Right cardiac atrium (tissue), 5 donors: ENCODE results near the gene CHI3L1. TPM values are rescaled to one million over a fixed set of nuclear protein-coding genes. Genes with fewer than 3 reads are reported as not detected.
A peak's percentile ranks its signal among the peaks of the same experiment; 100 is the strongest.

ENCODE experiments used
- ATAC-seq, 2 donors: fragments of 200-7000 bp; cut with Tn5 transposase; one replicate each; pipeline versions ENCODE4 v1.8.0 to v1.9.1; 2020; ENCODE audit warnings: moderate library complexity in 2 of 2, mild to moderate bottlenecking in 1 of 2
- DNase-seq, 3 donors: peaks; one replicate each; pipeline ENCODE4 v3.0.0-alpha.2; 2020
- H3K27ac ChIP-seq: one replicate; pipeline ENCODE4 v1.5.1; 2013; ENCODE audit warnings: mild to moderate bottlenecking, low read length, control low read depth, moderate library complexity
- H3K27me3 ChIP-seq: one replicate; pipeline ENCODE4 v1.6.1; 2013; ENCODE audit not compliant: control insufficient read depth, insufficient read depth
- H3K4me1 ChIP-seq: one replicate; pipeline ENCODE4 v1.6.1; 2013; ENCODE audit warnings: low read length; ENCODE audit not compliant: control insufficient read depth, insufficient read depth
- H3K4me3 ChIP-seq: one replicate; pipeline ENCODE4 v1.5.1; 2013; ENCODE audit warnings: low read length, control low read depth
- H3K9me3 ChIP-seq: one replicate; pipeline ENCODE4 v1.6.1; 2013; ENCODE audit warnings: low read length; ENCODE audit not compliant: control insufficient read depth
- WGBS: extraction: QIAGEN DNeasy Blood & Tissue Kit; methylation state at CpG from one replicate; pipeline ENCODE4 v1.1.7; 2013; 5-methylcytosine and 5-hydroxymethylcytosine counted together
- intact Hi-C, 4 donors: fragments of 100-400 bp; cut with DNase I; formaldehyde crosslinking; loops; one replicate each; pipeline versions ENCODE4 v1.11.0 to v1.14.0; 2022 to 2023
- polyA plus RNA-seq: library from polyadenylated mRNA; stranded (reverse); fragments of 200-250 nt; gene quantifications from one replicate; pipeline ENCODE4 v1.2.3, GENCODE V29; 2013
- total RNA-seq, 4 donors: library from RNA; stranded (reverse); fragmentation: NEBNext Ultra II Directional; extraction: Animal tissue kit (Norgen Biotek cat#: 25700); gene quantifications; one replicate each; pipeline ENCODE4 v1.2.1, GENCODE V29; 2021
- donor health status: healthy with polysubstance abuse.
- donor health status: DM: no; HTN: yes; CAD: no.
- donor health status: DM: no; HTN: no; CAD: no.
- donor health status: DM: no; HTN: yes; CAD: no; lungs with severe emphysema.
- donor health status: DM: yes; HTN: yes; CAD: no.

The CHI3L1 gene
- total and polyA plus RNA-seq, 5 donors, result 1.1 to 4.9 (median 1.7) TPM; not detected in 1

- WGBS, result 66% methylated on average over 1 of the region's 1 CpG
- H3K27me3 ChIP-seq, result no peaks in the 10 kb centered on the region
- H3K9me3 ChIP-seq, result no peaks in the 10 kb centered on the region
- intact Hi-C loops, result no loop called here
- no peak overlapping the region for H3K27ac ChIP-seq
- ATAC-seq (no peak), DNase-seq (no peak)
- no peak overlapping the region for H3K4me3 ChIP-seq
- peaks cover 9% of the 10 kb centered on the region for H3K4me1 ChIP-seq
Observed at GRCh38 chr1:203156280-203156679, 30.2 kb downstream of the CHI3L1 start.

DNA sequence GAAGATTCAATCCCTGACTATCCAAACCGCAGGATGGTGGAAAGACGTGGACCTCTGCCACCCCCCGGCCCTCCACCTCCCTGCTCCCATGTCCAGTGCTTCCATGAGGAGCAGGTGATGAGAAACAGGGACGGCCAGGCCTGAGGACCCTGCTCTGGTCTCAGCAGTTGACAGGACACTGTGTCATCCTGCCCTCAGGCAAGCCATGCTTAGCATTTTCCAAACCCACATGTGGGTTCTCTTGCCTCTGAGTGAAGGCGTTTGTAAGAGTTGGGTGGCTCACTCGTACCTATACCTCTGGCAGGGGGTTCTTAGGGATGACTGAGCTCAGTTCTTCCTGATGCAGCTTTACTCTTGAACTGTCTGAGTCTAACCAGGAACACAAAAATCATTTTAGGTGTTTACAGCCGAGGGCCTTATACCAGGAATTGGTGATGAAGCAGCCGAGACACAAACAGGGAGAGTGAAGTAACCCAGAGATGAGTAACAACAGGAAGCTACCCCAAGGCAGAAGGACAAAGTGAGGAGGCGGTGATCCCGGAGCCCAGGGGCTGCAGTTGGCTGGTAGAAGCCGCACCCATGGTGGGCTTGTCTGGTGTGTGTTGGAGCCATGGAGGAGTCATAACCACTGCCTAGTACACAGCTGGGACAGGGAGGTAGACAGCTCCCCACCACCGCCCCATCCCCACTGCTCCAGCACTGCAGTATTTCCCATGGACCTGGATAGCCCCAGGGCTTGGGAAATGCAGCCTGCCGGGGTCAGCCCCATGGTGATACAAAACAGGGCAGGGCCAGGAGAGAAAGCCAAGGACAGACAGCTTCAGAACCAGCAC is 32.3 kb downstream of the CHI3L1 start:
- H3K4me1 ChIP-seq, result peaks cover 12% of the 10 kb centered on the region
- no peaks in the 10 kb centered on the region for H3K9me3 ChIP-seq
- ATAC-seq (peak; percentile 7 to 13), DNase-seq (no peak)
- 62% methylated on average over 13 of the region's 13 CpGs for WGBS
- no peak overlapping the region for H3K4me3 ChIP-seq
- intact Hi-C loops, result no loop called here
- H3K27ac ChIP-seq, result no peak overlapping the region
- H3K27me3 ChIP-seq, result no peaks in the 10 kb centered on the region

DNA sequence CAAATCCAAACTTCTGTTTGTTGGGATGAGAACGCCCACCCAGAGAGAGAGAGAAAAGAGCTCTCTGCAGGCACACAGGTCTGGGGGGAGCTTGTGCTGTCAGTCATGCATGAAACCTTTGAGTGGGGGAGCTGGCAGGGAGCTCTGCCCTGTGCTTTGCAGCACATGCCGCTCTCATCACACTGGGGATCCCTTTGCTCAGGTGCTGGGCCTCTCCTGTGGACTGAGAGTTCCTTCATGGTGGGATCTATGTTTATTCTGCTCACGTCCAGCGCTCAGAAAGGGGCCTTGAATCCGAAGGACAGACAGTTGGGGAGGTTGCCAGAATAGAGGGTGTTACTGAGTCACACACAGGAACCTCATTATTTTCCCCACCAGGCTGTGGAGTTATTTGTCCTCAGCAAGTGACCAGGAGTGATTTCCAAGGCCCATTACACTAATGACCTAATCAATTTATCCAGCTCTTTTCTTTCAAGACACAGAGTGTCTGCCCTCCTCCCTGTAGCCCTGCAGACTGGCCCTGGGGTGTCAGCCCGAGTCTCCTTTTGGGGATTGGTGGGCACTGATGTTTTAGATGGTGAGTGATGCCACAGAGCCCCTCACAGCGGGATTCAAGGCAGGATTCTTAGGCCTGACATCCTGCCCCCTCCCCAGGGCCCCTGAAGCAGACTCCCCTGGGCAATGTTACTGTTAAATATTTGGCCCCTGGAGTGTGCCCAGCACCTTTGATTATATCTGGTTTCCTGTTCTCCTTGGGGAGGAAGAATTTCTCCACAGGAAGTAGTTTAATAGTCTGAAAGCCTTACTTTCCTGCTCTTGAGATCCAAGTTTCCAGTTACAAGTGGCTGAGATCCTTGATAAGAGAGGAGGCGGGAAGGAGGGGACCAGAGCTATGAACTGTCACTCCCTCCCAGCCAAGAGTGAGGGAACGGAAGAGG is 33.2 kb downstream of the CHI3L1 start:
- H3K4me3 ChIP-seq, result no peak overlapping the region
- no peaks in the 10 kb centered on the region for H3K9me3 ChIP-seq
- intact Hi-C loops, result no loop called here
- peaks cover 12% of the 10 kb centered on the region for H3K4me1 ChIP-seq
- WGBS, result 56% methylated on average over 9 of the region's 9 CpGs
- ATAC-seq (peak in 1 of 2 donors; percentile 23), DNase-seq (no peak)
- H3K27ac ChIP-seq, result no peak overlapping the region
- no peaks in the 10 kb centered on the region for H3K27me3 ChIP-seq

GRCh38 chr1:203152158-203153034 is 34.1 kb downstream of the CHI3L1 start:
- no peaks in the 10 kb centered on the region for H3K27me3 ChIP-seq
- intact Hi-C loops, result no loop called here
- ATAC-seq, result no peak

GRCh38 chr1:203151362-203152157 is 34.9 kb downstream of the CHI3L1 start:
- H3K4me1 ChIP-seq, result peaks cover 12% of the 10 kb centered on the region
- ATAC-seq (no peak), DNase-seq (no peak)
- H3K27me3 ChIP-seq, result no peaks in the 10 kb centered on the region
- no peaks in the 10 kb centered on the region for H3K9me3 ChIP-seq
- intact Hi-C loops, result no loop called here
- H3K27ac ChIP-seq, result no peak overlapping the region
- WGBS, result 54% methylated on average over 9 of the region's 9 CpGs
- H3K4me3 ChIP-seq, result no peak overlapping the region

More at GRCh38 chr1:203152158-203153034, 34.1 kb downstream of the CHI3L1 start:
- peaks cover 12% of the 10 kb centered on the region for H3K4me1 ChIP-seq
- no peak overlapping the region for H3K4me3 ChIP-seq
- peak in 1 of 3 donors; percentile 12 for DNase-seq
- H3K27ac ChIP-seq, result no peak overlapping the region
- no peaks in the 10 kb centered on the region for H3K9me3 ChIP-seq
- 73% methylated on average over 10 of the region's 10 CpGs for WGBS

- Histone ChIP-seq H3K27me3 (no peaks in the 10 kb centered on the region), H3K27ac (no peak overlapping the region), H3K9me3 (no peaks in the 10 kb centered on the region), H3K4me1 (peaks cover 12% of the 10 kb centered on the region), H3K4me3 (no peak overlapping the region)
- ATAC-seq (no peak), DNase-seq (peak in 1 of 3 donors; percentile 6)
- WGBS, result 61% methylated on average over 9 of the region's 9 CpGs
- intact Hi-C loops, result no loop called here
Observed at GRCh38 chr1:203150511-203151297, 35.8 kb downstream of the CHI3L1 start.

DNA sequence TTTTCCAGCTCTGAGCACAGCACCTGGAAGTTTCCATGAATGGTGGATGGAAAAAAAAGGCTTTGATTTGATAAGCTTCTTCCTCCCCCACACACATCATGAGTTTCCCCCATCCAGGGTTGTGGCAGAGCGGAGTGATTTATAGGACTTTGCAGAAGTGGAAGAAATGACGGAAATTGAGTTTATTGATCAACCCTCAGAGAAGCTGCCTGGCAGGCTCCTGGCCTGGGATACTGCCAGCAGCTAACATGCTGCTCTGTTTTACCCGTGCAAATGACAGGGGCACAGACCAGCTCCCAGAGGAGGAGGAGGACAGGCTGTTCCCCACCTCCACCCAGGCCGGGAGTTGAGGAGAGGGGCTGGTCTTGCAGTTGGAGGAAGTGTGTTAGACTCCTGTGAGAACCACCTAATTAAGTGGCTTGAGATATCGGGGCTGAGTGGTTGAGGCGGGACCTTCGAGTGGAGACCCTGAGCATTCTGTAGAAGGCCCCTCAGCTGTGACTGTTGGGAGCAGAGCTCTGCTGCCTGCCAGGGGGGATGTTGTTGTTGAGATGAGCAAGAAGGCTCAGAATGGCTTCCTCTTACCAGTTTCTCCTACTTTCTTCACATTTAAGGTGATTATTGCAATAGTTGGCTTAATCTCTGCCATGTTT is 37.2 kb downstream of the CHI3L1 start:
- WGBS, result 71% methylated on average over 7 of the region's 7 CpGs
- Histone ChIP-seq H3K9me3 (no peaks in the 10 kb centered on the region), H3K27ac (no peak overlapping the region), H3K4me1 (peaks cover 10% of the 10 kb centered on the region), H3K27me3 (no peaks in the 10 kb centered on the region), H3K4me3 (no peak overlapping the region)
- intact Hi-C loops, result no loop called here
- ATAC-seq (no peak), DNase-seq (peak in 1 of 3 donors; percentile 19)

- Histone ChIP-seq H3K4me3 (no peak overlapping the region), H3K27ac (no peak overlapping the region), H3K27me3 (no peaks in the 10 kb centered on the region), H3K4me1 (peaks cover 6% of the 10 kb centered on the region), H3K9me3 (no peaks in the 10 kb centered on the region)
- intact Hi-C loops, result no loop called here
- WGBS, result 77% methylated on average over 12 of the region's 12 CpGs
- peak in 1 of 3 donors; percentile 40 for DNase-seq
- ATAC-seq, result no peak
Observed at GRCh38 chr1:203148579-203148978, 37.9 kb downstream of the CHI3L1 start.

- Histone ChIP-seq H3K4me1 (peaks cover 6% of the 10 kb centered on the region), H3K27me3 (no peaks in the 10 kb centered on the region), H3K27ac (no peak overlapping the region), H3K9me3 (no peaks in the 10 kb centered on the region), H3K4me3 (no peak overlapping the region)
- WGBS, result 96% methylated on average over 5 of the region's 5 CpGs
- ATAC-seq (no peak), DNase-seq (no peak)
- intact Hi-C loops, result no loop called here
Observed at GRCh38 chr1:203148127-203148526, 38.4 kb downstream of the CHI3L1 start.
